Measurements from ENCODE around the gene BTLA. TPM values are rescaled to one million over a fixed set of nuclear protein-coding genes. Genes with fewer than 3 reads are reported as not detected.

BTLA gene
- total and polyA plus RNA-seq, 2 of the 8 experiments (the other 6 are each of a cell fraction or from before 2014, with no cell fraction given), result not detected

DNA sequence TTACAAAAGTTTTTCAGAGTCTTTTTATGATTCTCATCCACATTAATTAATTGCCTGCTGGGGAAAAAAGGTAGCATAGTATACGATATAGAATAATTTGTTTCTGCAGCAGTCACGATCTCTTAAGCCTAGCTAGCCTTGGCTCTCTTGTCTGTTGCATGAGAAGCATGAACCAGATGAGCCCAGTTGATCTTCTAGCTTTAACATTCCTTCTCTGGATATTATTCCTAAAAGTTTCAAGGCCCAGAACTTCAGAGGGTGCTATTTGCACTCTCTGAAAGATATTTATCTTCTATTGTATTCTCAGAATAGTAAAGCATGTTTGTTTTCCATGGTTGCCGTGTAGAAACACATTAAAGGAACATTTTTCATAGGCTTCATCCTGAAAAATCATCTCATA, 69.3 kb downstream of the BTLA start:
- Histone ChIP-seq H3K79me1 (ENCODE audit: low read depth, low read length) (no peaks in the 10 kb centered on the region), H2AK5ac (ENCODE audit: low read depth, low read length) (no peak overlapping the region), H3K4ac (replicated peaks; ENCODE audit: insufficient read length, low read depth, low read length) (no peak overlapping the region), H2BK12ac (ENCODE audit: low read depth, low read length) (no peak overlapping the region), H3K9ac (replicated peaks in 1 of 4; ENCODE audit: extremely low read depth in 1 of 4, low read depth in 3 of 4, low read length in 3 of 4) (no peak overlapping the region), H2BK15ac (ENCODE audit: low read length) (no peak overlapping the region), H3K18ac (ENCODE audit: extremely low read depth, low read length) (no peak overlapping the region), H3K23me2 (ENCODE audit: low read depth, low read length) (no peaks in the 10 kb centered on the region), H4K20me1 (replicated peaks in 1 of 2; ENCODE audit: control insufficient read depth in 1 of 2, insufficient read depth in 2 of 2, low read length in 2 of 2) (no peaks in the 10 kb centered on the region), H2BK20ac (ENCODE audit: low read length) (no peak overlapping the region), H2AFZ (ENCODE audit: low read length) (no peak overlapping the region), H3K4me2 (ENCODE audit: insufficient read depth in 1 of 2, low read depth in 2 of 2, low read length in 2 of 2) (no peak overlapping the region), H2BK120ac (replicated peaks; ENCODE audit: low read depth, low read length) (no peak overlapping the region), H3K4me3 (ENCODE audit: extremely low read depth in 1 of 4, insufficient read depth in 2 of 4, low read depth in 3 of 4, low read length in 4 of 4) (no peak overlapping the region), H3K79me2 (ENCODE audit: control insufficient read depth in 1 of 2, insufficient read depth in 2 of 2, low read length in 2 of 2) (no peaks in the 10 kb centered on the region; a peak in 1 of 4 replicates), H3K56ac (replicated peaks; ENCODE audit: insufficient read length, low read depth, low read length) (no peak overlapping the region), H4K5ac (ENCODE audit: insufficient read length, low read depth, low read length) (no peak overlapping the region), H3K36me3 (ENCODE audit: control insufficient read depth in 2 of 4, insufficient read depth in 4 of 4, low read length in 3 of 4) (peaks cover 0 to 8% (median 1%) of the 10 kb centered on the region in 4 experiments; a peak in 2 of 8 replicates), H4K91ac (replicated peaks; ENCODE audit: insufficient read length, low read length) (no peak overlapping the region), H3K27me3 (replicated peaks in 1 of 4; ENCODE audit: control insufficient read depth in 3 of 4, extremely low read depth in 1 of 4, insufficient read depth in 3 of 4, low read length in 3 of 4) (no peaks in the 10 kb centered on the region), H4K8ac (ENCODE audit: extremely low read depth, insufficient read depth, low read length) (no peak overlapping the region), H3K27ac (ENCODE audit: low read depth, low read length) (no peak overlapping the region), H3K9me3 (ENCODE audit: insufficient read depth in 2 of 2, low read depth in 1 of 2, low read length in 1 of 2) (peaks cover 5% of the 10 kb centered on the region in 2 experiments; a peak in 2 of 4 replicates), H2BK5ac (ENCODE audit: low read depth, low read length) (no peak overlapping the region), H3K23ac (ENCODE audit: insufficient read length) (no peak overlapping the region), H3K14ac (ENCODE audit: insufficient read length) (no peak overlapping the region), H3K4me1 (replicated peaks in 1 of 4; ENCODE audit: control insufficient read depth in 3 of 4, insufficient read depth in 4 of 4, low read length in 3 of 4) (peaks cover 0 to 4% (median 1%) of the 10 kb centered on the region in 4 experiments; a peak in 2 of 7 replicates)
- 100% methylated on average over 3 of the region's 3 CpGs; no CpG with 5 or more reads in 1 of the 2 experiments for WGBS, 2 experiments (ENCODE audit: extremely low coverage in 1 of 2, insufficient coverage in 1 of 2, insufficient read length in 1 of 2, insufficient replicate concordance in 2 of 2, low coverage in 1 of 2, low lambda C conversion rate in 2 of 2, missing lambda C conversion rate in 1 of 2)
- DNase-seq (ENCODE audit: low read depth in 1 of 2, low spot score in 2 of 2) (no peak), FAIRE-seq (no peak)
- CTCF ChIA-PET (ENCODE audit: partially characterized antibody), result no interaction called here
- POLR2A ChIA-PET (ENCODE audit: partially characterized antibody), result interaction anchor here (1.2 kb wide), 1 partner anchor 24 kb away, joined by 4 read pairs; no protein-coding TSS in a partner anchor
- TF ChIP-seq CBX5 (IDR thresholded peaks at IDR 0.05; ENCODE audit: low read depth, low read length), result no peak
- TF ChIP-seq SIN3A (conservative IDR thresholded peaks at IDR 0.05 in 1 of 2, IDR thresholded peaks at IDR 0.05 in 1 of 2; ENCODE audit: low read depth in 1 of 2, low read length in 2 of 2), result no peak
- no peak for TF ChIP-seq KDM5A (IDR thresholded peaks at IDR 0.05; ENCODE audit: low read length)
- no peak for TF ChIP-seq ASH2L (IDR thresholded peaks at IDR 0.05; ENCODE audit: low read length)

Data from H1 (cell line).